Stomach (tissue), 4 donors: ENCODE data around the gene MYO18B.

Experiments used
- CTCF ChIP-seq, 7 experiments: fragments of 450-650 bp in 4 of 7; fragments of 200-600 bp in 3 of 7; sonication (generic) in 3 of 7; IDR thresholded peaks; one replicate each; pipeline ENCODE4 v1.5.1; 2016 to 2019; ENCODE audit warnings: antibody characterized with exemption in 7 of 7, control low read depth in 2 of 7, mild to moderate bottlenecking in 1 of 7
- POLR2A ChIP-seq, 4 donors: fragments of 450-650 bp; IDR thresholded peaks; one replicate each; pipeline ENCODE4 v1.6.1; 2016; ENCODE audit warnings: antibody characterized with exemption in 4 of 4, control low read depth in 2 of 4, mild to moderate bottlenecking in 1 of 4, moderate library complexity in 1 of 4

- TF ChIP-seq CTCF (IDR thresholded peaks at IDR 0.05), result no peak
- no peak for TF ChIP-seq POLR2A (IDR thresholded peaks at IDR 0.05)
Measured at GRCh38 chr22:25763239-25763777, 21.3 kb downstream of the MYO18B start.
